ENCODE measurements around the gene CELA2A. TPM values are rescaled to one million over a fixed set of nuclear protein-coding genes. Genes with fewer than 3 reads are reported as not detected.
"Not testable (repeated sequence)": the region's sequence is repeated elsewhere in the genome, so short reads cannot be mapped to it uniquely, and the experiment has no call there.

CELA2A gene
- total and polyA plus RNA-seq, 4 donors, result 0.63 to 1.8 (median 1.3) TPM; not detected in 1

GRCh38 chr1:15423355-15424077, 33.0 kb upstream of the CELA2A start:
- H3K27me3 ChIP-seq (ENCODE audit: control insufficient read depth in 1 of 2, insufficient read depth in 2 of 2, low read length in 1 of 2), result no peaks in the 10 kb centered on the region
- no peaks in the 10 kb centered on the region for H3K9me3 ChIP-seq (ENCODE audit: control insufficient read depth, low read length)
- ATAC-seq (ENCODE audit: low FRiP score) (no peak), DNase-seq (no peak)
- no peak overlapping the region for H3K4me3 ChIP-seq (ENCODE audit: low read length in 2 of 2)
- H3K4me1 ChIP-seq (ENCODE audit: control insufficient read depth in 1 of 2, insufficient read depth in 2 of 2, low read length in 2 of 2), result no peaks in the 10 kb centered on the region
- no peaks in the 10 kb centered on the region for H3K36me3 ChIP-seq (ENCODE audit: control insufficient read depth in 1 of 2, insufficient read depth in 2 of 2, low read length in 1 of 2)
- WGBS, 2 donors, result 94 to 95% methylated on average over 11 of the region's 11 CpGs
- no peak overlapping the region for H3K27ac ChIP-seq (ENCODE audit: low read depth in 1 of 2, low read length in 2 of 2)
- intact Hi-C loops (cut with DNase I), result no loop called here

- Histone ChIP-seq H3K27ac (ENCODE audit: low read depth in 1 of 2, low read length in 2 of 2) (no peak overlapping the region), H3K36me3 (ENCODE audit: control insufficient read depth in 1 of 2, insufficient read depth in 2 of 2, low read length in 1 of 2) (no peaks in the 10 kb centered on the region), H3K4me1 (ENCODE audit: control insufficient read depth in 1 of 2, insufficient read depth in 2 of 2, low read length in 2 of 2) (no peaks in the 10 kb centered on the region), H3K4me3 (ENCODE audit: low read length in 2 of 2) (no peak overlapping the region), H3K9me3 (ENCODE audit: control insufficient read depth, low read length) (no peaks in the 10 kb centered on the region), H3K27me3 (ENCODE audit: control insufficient read depth in 1 of 2, insufficient read depth in 2 of 2, low read length in 1 of 2) (no peaks in the 10 kb centered on the region)
- intact Hi-C loops (cut with DNase I), result no loop called here
- DNase-seq, result no peak
- WGBS, 2 donors, result 92 to 95% methylated on average over 13 of the region's 13 CpGs
- no peak for ATAC-seq (ENCODE audit: low FRiP score)
These were observed 32.3 kb upstream of the CELA2A start for GRCh38 chr1:15424146-15424667.

- Histone ChIP-seq H3K9me3 (ENCODE audit: control insufficient read depth, low read length) (no peaks in the 10 kb centered on the region), H3K4me3 (ENCODE audit: low read length in 2 of 2) (no peak overlapping the region), H3K27me3 (ENCODE audit: control insufficient read depth in 1 of 2, insufficient read depth in 2 of 2, low read length in 1 of 2) (no peaks in the 10 kb centered on the region), H3K4me1 (ENCODE audit: control insufficient read depth in 1 of 2, insufficient read depth in 2 of 2, low read length in 2 of 2) (no peaks in the 10 kb centered on the region), H3K27ac (ENCODE audit: low read depth in 1 of 2, low read length in 2 of 2) (no peak overlapping the region), H3K36me3 (ENCODE audit: control insufficient read depth in 1 of 2, insufficient read depth in 2 of 2, low read length in 1 of 2) (no peaks in the 10 kb centered on the region)
- intact Hi-C loops (cut with DNase I), result no loop called here
- 94 to 98% methylated on average over 5 of the region's 5 CpGs for WGBS, 2 donors
- no peak for ATAC-seq (ENCODE audit: low FRiP score)
- DNase-seq, result no peak
These were observed 31.6 kb upstream of the CELA2A start for GRCh38 chr1:15424981-15425380.

- 96 to 99% methylated on average over 10 of the region's 10 CpGs for WGBS, 2 donors
- no peak overlapping the region for H3K27ac ChIP-seq (ENCODE audit: low read depth in 1 of 2, low read length in 2 of 2)
- ATAC-seq (ENCODE audit: low FRiP score), result no peak
These were observed 31.0 kb upstream of the CELA2A start for GRCh38 chr1:15425521-15425920.

GRCh38 chr1:15425958-15426357, 30.6 kb upstream of the CELA2A start:
- H3K9me3 ChIP-seq (ENCODE audit: control insufficient read depth, low read length), result no peaks in the 10 kb centered on the region
- intact Hi-C loops (cut with DNase I), result no loop called here
- H3K36me3 ChIP-seq (ENCODE audit: control insufficient read depth in 1 of 2, insufficient read depth in 2 of 2, low read length in 1 of 2), result no peaks in the 10 kb centered on the region
- H3K4me3 ChIP-seq (ENCODE audit: low read length in 2 of 2), result no peak overlapping the region
- no peaks in the 10 kb centered on the region for H3K27me3 ChIP-seq (ENCODE audit: control insufficient read depth in 1 of 2, insufficient read depth in 2 of 2, low read length in 1 of 2)
- WGBS, 2 donors, result 84 to 88% methylated on average over 6 of the region's 6 CpGs
- DNase-seq, result no peak
- no peaks in the 10 kb centered on the region for H3K4me1 ChIP-seq (ENCODE audit: control insufficient read depth in 1 of 2, insufficient read depth in 2 of 2, low read length in 2 of 2)
- ATAC-seq (ENCODE audit: low FRiP score), result no peak
- H3K27ac ChIP-seq (ENCODE audit: low read depth in 1 of 2, low read length in 2 of 2), result no peak overlapping the region

More at GRCh38 chr1:15425521-15425920, 31.0 kb upstream of the CELA2A start:
- Histone ChIP-seq H3K4me3 (ENCODE audit: low read length in 2 of 2) (no peak overlapping the region), H3K36me3 (ENCODE audit: control insufficient read depth in 1 of 2, insufficient read depth in 2 of 2, low read length in 1 of 2) (no peaks in the 10 kb centered on the region), H3K9me3 (ENCODE audit: control insufficient read depth, low read length) (no peaks in the 10 kb centered on the region), H3K4me1 (ENCODE audit: control insufficient read depth in 1 of 2, insufficient read depth in 2 of 2, low read length in 2 of 2) (no peaks in the 10 kb centered on the region), H3K27me3 (ENCODE audit: control insufficient read depth in 1 of 2, insufficient read depth in 2 of 2, low read length in 1 of 2) (no peaks in the 10 kb centered on the region)
- no peak for DNase-seq
- intact Hi-C loops (cut with DNase I), result no loop called here

- Histone ChIP-seq H3K27ac (ENCODE audit: low read depth in 1 of 2, low read length in 2 of 2) (no peak overlapping the region), H3K27me3 (ENCODE audit: control insufficient read depth in 1 of 2, insufficient read depth in 2 of 2, low read length in 1 of 2) (no peaks in the 10 kb centered on the region), H3K4me3 (ENCODE audit: low read length in 2 of 2) (no peak overlapping the region), H3K36me3 (ENCODE audit: control insufficient read depth in 1 of 2, insufficient read depth in 2 of 2, low read length in 1 of 2) (no peaks in the 10 kb centered on the region), H3K9me3 (ENCODE audit: control insufficient read depth, low read length) (no peaks in the 10 kb centered on the region), H3K4me1 (ENCODE audit: control insufficient read depth in 1 of 2, insufficient read depth in 2 of 2, low read length in 2 of 2) (no peaks in the 10 kb centered on the region)
- DNase-seq (no peak), ATAC-seq (ENCODE audit: low FRiP score) (peak; percentile 30)
- intact Hi-C loops (cut with DNase I), result no loop called here
- 94 to 97% methylated on average over 25 to 30 of the region's 30 CpGs for WGBS, 2 donors
These were observed 29.8 kb upstream of the CELA2A start for GRCh38 chr1:15426492-15427279.

- H3K27ac ChIP-seq (ENCODE audit: low read depth in 1 of 2, low read length in 2 of 2), result no peak overlapping the region
- H3K4me3 ChIP-seq (ENCODE audit: low read length in 2 of 2), result no peak overlapping the region
- H3K9me3 ChIP-seq (ENCODE audit: control insufficient read depth, low read length), result no peaks in the 10 kb centered on the region
- intact Hi-C loops (cut with DNase I), result no loop called here
- 88 to 91% methylated on average over 6 of the region's 6 CpGs for WGBS, 2 donors
- ATAC-seq (ENCODE audit: low FRiP score), result no peak
- H3K4me1 ChIP-seq (ENCODE audit: control insufficient read depth in 1 of 2, insufficient read depth in 2 of 2, low read length in 2 of 2), result no peaks in the 10 kb centered on the region
- H3K36me3 ChIP-seq (ENCODE audit: control insufficient read depth in 1 of 2, insufficient read depth in 2 of 2, low read length in 1 of 2), result no peaks in the 10 kb centered on the region
- DNase-seq, result no peak
- H3K27me3 ChIP-seq (ENCODE audit: control insufficient read depth in 1 of 2, insufficient read depth in 2 of 2, low read length in 1 of 2), result no peaks in the 10 kb centered on the region
These were observed 29.3 kb upstream of the CELA2A start for GRCh38 chr1:15427280-15427666.

- WGBS, 2 donors, result 94 to 96% methylated on average over 11 of the region's 11 CpGs
- H3K4me3 ChIP-seq (ENCODE audit: low read length in 2 of 2); H3K27me3 ChIP-seq (ENCODE audit: control insufficient read depth in 1 of 2, insufficient read depth in 2 of 2, low read length in 1 of 2); DNase-seq; ATAC-seq (ENCODE audit: low FRiP score); H3K4me1 ChIP-seq (ENCODE audit: control insufficient read depth in 1 of 2, insufficient read depth in 2 of 2, low read length in 2 of 2); intact Hi-C loops (cut with DNase I); H3K9me3 ChIP-seq (ENCODE audit: control insufficient read depth, low read length); H3K27ac ChIP-seq (ENCODE audit: low read depth in 1 of 2, low read length in 2 of 2); H3K36me3 ChIP-seq (ENCODE audit: control insufficient read depth in 1 of 2, insufficient read depth in 2 of 2, low read length in 1 of 2): not testable (repeated sequence)
These were observed 28.3 kb upstream of the CELA2A start for GRCh38 chr1:15428252-15428651.
